Mesodermal cell (in vitro differentiated cells): ENCODE measurements around the gene PRKAB1.

Experiments used
- H3K27ac ChIP-seq: 2 replicates; pipeline ENCODE4 v1.7.0; 2013; ENCODE audit warnings: mild to moderate bottlenecking, low read depth, low read length, moderate library complexity; ENCODE audit not compliant: severe bottlenecking
- H3K36me3 ChIP-seq: 2 replicates; pipeline ENCODE4 v1.7.1; 2013; ENCODE audit warnings: mild to moderate bottlenecking, low read length, moderate library complexity; ENCODE audit not compliant: control insufficient read depth, insufficient read depth
- H3K4me1 ChIP-seq: one replicate; pipeline ENCODE4 v1.7.1; 2013; ENCODE audit warnings: mild to moderate bottlenecking, low read length; ENCODE audit not compliant: insufficient read depth, control insufficient read depth, poor library complexity, severe bottlenecking
- H3K4me3 ChIP-seq: 2 replicates; pipeline ENCODE4 v1.7.0; 2013; ENCODE audit warnings: low read length, control low read depth, mild to moderate bottlenecking; ENCODE audit not compliant: insufficient read depth, poor library complexity, severe bottlenecking; ENCODE audit errors: extremely low read depth
- H3K9me3 ChIP-seq: 2 replicates; pipeline ENCODE4 v1.7.1; 2013; ENCODE audit warnings: mild to moderate bottlenecking, low read length, moderate library complexity; ENCODE audit not compliant: control insufficient read depth
- WGBS, 2 experiments: methylation state at CpG; one replicate each; pipeline ENCODE4 v1.1.5; 2013; ENCODE audit warnings: missing lambda C conversion rate in 2 of 2; ENCODE audit not compliant: insufficient coverage in 2 of 2; 5-methylcytosine and 5-hydroxymethylcytosine counted together

PRKAB1 gene

GRCh38 chr12:119730381-119730780, 62.4 kb downstream of the PRKAB1 start:
- H3K4me1 ChIP-seq, result no peaks in the 10 kb centered on the region
- H3K4me3 ChIP-seq, result no peak overlapping the region
- 93 to 96% methylated on average over 12 to 13 of the region's 13 CpGs for WGBS, 2 experiments
- H3K9me3 ChIP-seq, result no peaks in the 10 kb centered on the region
- peaks cover 68% of the 10 kb centered on the region for H3K36me3 ChIP-seq
- H3K27ac ChIP-seq, result no peak overlapping the region
